H1 (cell line): ENCODE results near the gene FBLN2. TPM values are rescaled to one million over a fixed set of nuclear protein-coding genes. Genes with fewer than 3 reads are reported as not detected.

Experiments
- CTCF ChIA-PET: fragments of 300-600 bp; sonication (Branson Sonifier 250); formaldehyde crosslinking; loops from one replicate; lab custom pipeline; 2021; ENCODE audit not compliant: partially characterized antibody; lab: Charles Lee
- POLR2A ChIA-PET: fragments of 300-600 bp; sonication (Branson Sonifier 250); formaldehyde crosslinking; loops from one replicate; lab custom pipeline; 2021; ENCODE audit warnings: inconsistent platforms; ENCODE audit not compliant: partially characterized antibody; lab: Charles Lee
- DNase-seq, 2 experiments: peaks; one replicate each; pipeline versions ENCODE4 v3.0.0 to v3.0.0-alpha.2; 2010 to 2022; ENCODE audit warnings: low spot score in 2 of 2, low read depth in 1 of 2, mixed read lengths in 1 of 2
- FAIRE-seq: peaks from 2 replicates; lab custom pipeline; 2011; peaks lifted over from hg19 to GRCh38; lab: Jason Lieb, UNC
- H2AFZ ChIP-seq: 2 replicates; pipeline ENCODE4 v1.8.1; 2012; ENCODE audit warnings: low read length, inconsistent platforms
- H2AK5ac ChIP-seq: 2 replicates; pipeline ENCODE4 v1.6.1; 2013; ENCODE audit warnings: low read depth, low read length
- H2BK120ac ChIP-seq: replicated peaks from 2 replicates; pipeline ENCODE3; 2013; ENCODE audit warnings: low read depth, low read length, inconsistent platforms
- H2BK12ac ChIP-seq: 2 replicates; pipeline ENCODE4 v1.6.1; 2013; ENCODE audit warnings: low read depth, low read length
- H2BK15ac ChIP-seq: 2 replicates; pipeline ENCODE4 v1.6.1; 2013; ENCODE audit warnings: low read length
- H2BK20ac ChIP-seq: 2 replicates; pipeline ENCODE4 v1.6.1; 2013; ENCODE audit warnings: low read length
- H2BK5ac ChIP-seq: 2 replicates; pipeline ENCODE4 v1.6.1; 2013; ENCODE audit warnings: low read depth, low read length
- H3K14ac ChIP-seq: 2 replicates; pipeline ENCODE4 v1.6.1; 2013; ENCODE audit warnings: inconsistent platforms; ENCODE audit not compliant: insufficient read length
- H3K18ac ChIP-seq: 2 replicates; pipeline ENCODE4 v1.6.1; 2013; ENCODE audit warnings: low read length; ENCODE audit errors: extremely low read depth
- H3K23ac ChIP-seq: 2 replicates; pipeline ENCODE4 v1.6.1; 2013; ENCODE audit warnings: inconsistent platforms; ENCODE audit not compliant: insufficient read length
- H3K23me2 ChIP-seq: 2 replicates; pipeline ENCODE4 v1.6.1; 2013; ENCODE audit warnings: low read depth, low read length
- H3K27ac ChIP-seq: 2 replicates; pipeline ENCODE4 v1.6.1; 2011; ENCODE audit warnings: low read depth, low read length, inconsistent platforms
- H3K27me3 ChIP-seq, 4 experiments: replicated peaks in 1 of 4; 1 replicate in 1 of 4; 2 replicates in 3 of 4; pipeline versions ENCODE4 v1.6.1 to v1.8.1; 2011 to 2013; ENCODE audit warnings: low read length in 3 of 4, mild to moderate bottlenecking in 3 of 4, inconsistent platforms in 2 of 4, mixed read lengths in 2 of 4, moderate library complexity in 1 of 4; ENCODE audit not compliant: control insufficient read depth in 3 of 4, insufficient read depth in 3 of 4; ENCODE audit errors: extremely low read depth in 1 of 4
- H3K36me3 ChIP-seq, 4 experiments: 2 replicates each; pipeline versions ENCODE4 v1.6.1 to v1.8.1; 2011 to 2013; ENCODE audit warnings: mild to moderate bottlenecking in 4 of 4, low read length in 3 of 4, moderate library complexity in 2 of 4, control low read depth in 1 of 4, inconsistent platforms in 1 of 4; ENCODE audit not compliant: insufficient read depth in 4 of 4, control insufficient read depth in 2 of 4
- H3K4ac ChIP-seq: replicated peaks from 2 replicates; pipeline ENCODE3; 2013; ENCODE audit warnings: low read length, low read depth, mixed read lengths, inconsistent platforms; ENCODE audit not compliant: insufficient read length
- H3K4me1 ChIP-seq, 4 experiments: replicated peaks in 1 of 4; 1 replicate in 1 of 4; 2 replicates in 3 of 4; pipeline versions ENCODE4 v1.6.1 to v1.8.1; 2011 to 2013; ENCODE audit warnings: low read length in 3 of 4, inconsistent platforms in 2 of 4, mixed read lengths in 1 of 4; ENCODE audit not compliant: insufficient read depth in 4 of 4, control insufficient read depth in 3 of 4
- H3K4me2 ChIP-seq, 2 experiments: 2 replicates each; pipeline versions ENCODE4 v1.6.1 to v1.8.1; 2011 to 2013; ENCODE audit warnings: low read depth in 2 of 2, low read length in 2 of 2, control low read depth in 1 of 2, inconsistent platforms in 1 of 2, mild to moderate bottlenecking in 1 of 2; ENCODE audit not compliant: insufficient read depth in 1 of 2
- H3K4me3 ChIP-seq, 4 experiments: fragments of 200-600, 300-600 bp in 1 of 4; sonication (generic), shearing (Covaris generic), sonication (Bioruptor Twin) in 1 of 4; 2 replicates each; pipeline versions ENCODE4 v1.5.1 to v1.8.1; 2011 to 2016; ENCODE audit warnings: low read length in 4 of 4, low read depth in 3 of 4, control low read depth in 2 of 4, inconsistent platforms in 2 of 4, mild to moderate bottlenecking in 2 of 4, mixed read lengths in 1 of 4, moderate library complexity in 1 of 4; ENCODE audit not compliant: insufficient read depth in 2 of 4; ENCODE audit errors: extremely low read depth in 1 of 4
- H3K56ac ChIP-seq: replicated peaks from 2 replicates; pipeline ENCODE3; 2013; ENCODE audit warnings: low read depth, mild to moderate bottlenecking, mixed read lengths, low read length, inconsistent platforms; ENCODE audit not compliant: insufficient read length
- H3K79me1 ChIP-seq: 2 replicates; pipeline ENCODE4 v1.6.1; 2013; ENCODE audit warnings: low read depth, low read length, control low read depth
- H3K79me2 ChIP-seq, 2 experiments: 2 replicates each; pipeline versions ENCODE4 v1.6.1 to v1.8.1; 2012 to 2013; ENCODE audit warnings: low read length in 2 of 2, mild to moderate bottlenecking in 2 of 2, inconsistent platforms in 1 of 2; ENCODE audit not compliant: insufficient read depth in 2 of 2, control insufficient read depth in 1 of 2
- H3K9ac ChIP-seq, 4 experiments: replicated peaks in 1 of 4; 1 replicate in 1 of 4; 2 replicates in 3 of 4; pipeline versions ENCODE4 v1.6.1 to v1.8.1; 2011 to 2013; ENCODE audit warnings: low read depth in 3 of 4, low read length in 3 of 4, control low read depth in 2 of 4, mild to moderate bottlenecking in 2 of 4, moderate library complexity in 2 of 4, inconsistent platforms in 1 of 4; ENCODE audit errors: extremely low read depth in 1 of 4
- H3K9me3 ChIP-seq, 2 experiments: 2 replicates each; pipeline versions ENCODE4 v1.6.1 to v1.8.1; 2012 to 2013; ENCODE audit warnings: mild to moderate bottlenecking in 2 of 2, moderate library complexity in 2 of 2, control low read depth in 1 of 2, inconsistent platforms in 1 of 2, low read depth in 1 of 2, low read length in 1 of 2, mixed read lengths in 1 of 2; ENCODE audit not compliant: insufficient read depth in 2 of 2
- H4K20me1 ChIP-seq, 2 experiments: replicated peaks in 1 of 2; 2 replicates each; pipeline versions ENCODE3 to v1.8.1; 2011 to 2013; ENCODE audit warnings: inconsistent platforms in 2 of 2, low read length in 2 of 2, mild to moderate bottlenecking in 1 of 2; ENCODE audit not compliant: insufficient read depth in 2 of 2, control insufficient read depth in 1 of 2
- H4K5ac ChIP-seq: 2 replicates; pipeline ENCODE4 v1.6.1; 2013; ENCODE audit warnings: low read length, low read depth, mixed read lengths, inconsistent platforms; ENCODE audit not compliant: insufficient read length
- H4K8ac ChIP-seq: 2 replicates; pipeline ENCODE4 v1.8.0; 2013; ENCODE audit warnings: mild to moderate bottlenecking, moderate library complexity, low read length, inconsistent platforms; ENCODE audit not compliant: insufficient read depth; ENCODE audit errors: extremely low read depth
- H4K91ac ChIP-seq: replicated peaks from 2 replicates; pipeline ENCODE3; 2013; ENCODE audit warnings: low read length, mixed read lengths, inconsistent platforms; ENCODE audit not compliant: insufficient read length
- CTBP2 ChIP-seq: IDR thresholded peaks from 2 replicates; pipeline ENCODE4 v1.7.0; 2011; ENCODE audit warnings: borderline replicate concordance, mild to moderate bottlenecking, moderate library complexity, mixed read lengths, low read length; ENCODE audit not compliant: insufficient read depth, insufficient read length
- GTF2F1 ChIP-seq: IDR thresholded peaks from 2 replicates; pipeline ENCODE4 v1.6.1; 2012; ENCODE audit warnings: low read depth, low read length, improper control_type of control experiment, borderline replicate concordance
- JUND ChIP-seq: IDR thresholded peaks from 2 replicates; pipeline ENCODE4 v1.6.1; 2011; ENCODE audit warnings: mild to moderate bottlenecking, improper control_type of control experiment, low read length
- NANOG ChIP-seq: IDR thresholded peaks from 2 replicates; pipeline ENCODE4 v1.6.1; 2011; ENCODE audit warnings: low read length, low read depth, mild to moderate bottlenecking, inconsistent platforms; ENCODE audit not compliant: insufficient read depth, poor library complexity, severe bottlenecking
- SIN3A ChIP-seq, 2 experiments: IDR thresholded peaks in 1 of 2; conservative IDR thresholded peaks in 1 of 2; 2 replicates each; pipeline ENCODE4 v1.6.1; 2011 to 2012; ENCODE audit warnings: low read length in 2 of 2, improper control_type of control experiment in 1 of 2, low read depth in 1 of 2, mild to moderate bottlenecking in 1 of 2
- SP4 ChIP-seq: IDR thresholded peaks from 2 replicates; pipeline ENCODE4 v1.6.1; 2012; ENCODE audit warnings: low read length, inconsistent platforms
- SRF ChIP-seq: IDR thresholded peaks from 2 replicates; pipeline ENCODE4 v1.6.1; 2011; ENCODE audit warnings: mild to moderate bottlenecking, low read depth, low read length, moderate library complexity
- TAF1 ChIP-seq: IDR thresholded peaks from 2 replicates; pipeline ENCODE4 v1.6.1; 2011; ENCODE audit warnings: mild to moderate bottlenecking, low read depth, low read length
- YY1 ChIP-seq: IDR thresholded peaks from 2 replicates; pipeline ENCODE4 v1.6.1; 2011; ENCODE audit warnings: low read depth, mild to moderate bottlenecking, low read length
- WGBS, 2 experiments: shearing (Covaris generic) in 1 of 2; methylation state at CpG; one replicate each; pipeline versions ENCODE4 v1.1.6 to v1.1.7; 2013 to 2015; ENCODE audit warnings: low lambda C conversion rate in 2 of 2, mixed read lengths in 2 of 2, inconsistent platforms in 1 of 2, low coverage in 1 of 2, missing lambda C conversion rate in 1 of 2; ENCODE audit not compliant: insufficient replicate concordance in 2 of 2, insufficient coverage in 1 of 2, insufficient read length in 1 of 2; ENCODE audit errors: extremely low coverage in 1 of 2, missing lambda C conversion rate in 1 of 2; 5-methylcytosine and 5-hydroxymethylcytosine counted together
- polyA plus RNA-seq, 7 experiments: library from polyadenylated mRNA; depleted of rRNA in 3 of 7; stranded (reverse) in 5 of 7; unstranded in 2 of 7; fragments of >200 nt in 5 of 7; fragments of 200-250 nt in 2 of 7; gene quantifications; 1 replicate in 5 of 7; 2 replicates in 1 of 7; 4 replicates in 1 of 7; pipeline versions ENCODE4 v1.2.1 to v1.2.3, GENCODE V29; 2011 to 2013; ENCODE audit warnings: missing spikeins in 2 of 7, mixed read lengths in 2 of 7
- total RNA-seq: library from RNA; stranded (reverse); fragmentation: NEBNext Ultra II Directional; extraction: Animal tissue kit (Norgen Biotek cat#: 25700); gene quantifications from 2 replicates; pipeline ENCODE4 v1.2.1, GENCODE V29; 2021

Gene FBLN2
- total and polyA plus RNA-seq, 2 of the 8 experiments (the other 6 are each of a cell fraction or from before 2014, with no cell fraction given) = 17.4 to 24.2 TPM

GRCh38 chr3:13501958-13502790, 46.8 kb upstream of the FBLN2 start:
- Histone ChIP-seq H3K9me3 (no peaks in the 10 kb centered on the region), H3K27ac (no peak overlapping the region), H2BK20ac (no peak overlapping the region), H3K56ac (no peak overlapping the region), H3K79me1 (no peaks in the 10 kb centered on the region), H3K23ac (no peak overlapping the region), H3K4me3 (no peak overlapping the region), H4K5ac (no peak overlapping the region), H2BK5ac (no peak overlapping the region), H3K9ac (no peak overlapping the region), H2BK12ac (no peak overlapping the region), H4K20me1 (peaks cover 0 to 3% of the 10 kb centered on the region in 2 experiments), H3K36me3 (no peaks in the 10 kb centered on the region), H3K14ac (no peak overlapping the region), H2AK5ac (no peak overlapping the region), H2BK120ac (no peak overlapping the region), H4K8ac (no peak overlapping the region), H3K27me3 (no peaks in the 10 kb centered on the region), H3K4ac (no peak overlapping the region), H2AFZ (no peak overlapping the region), H4K91ac (no peak overlapping the region), H3K18ac (no peak overlapping the region), H3K4me2 (no peak overlapping the region), H3K23me2 (no peaks in the 10 kb centered on the region), H3K4me1 (0 out of 7 replicates have a peak, but pooled peaks cover 0 to 1% (median under 1%) of the 10 kb centered on the region in 4 experiments), H2BK15ac (no peak overlapping the region), H3K79me2 (no peaks in the 10 kb centered on the region)
- 87% methylated on average over 17 of the region's 18 CpGs; no CpG with 5 or more reads in 1 of the 2 experiments for WGBS, 2 experiments
- DNase-seq (no peak), FAIRE-seq (no peak)
- TF ChIP-seq JUND (no peak), SIN3A (conservative IDR thresholded peaks at IDR 0.05 in 1 of 2, IDR thresholded peaks at IDR 0.05 in 1 of 2; ENCODE audit: low read depth in 1 of 2, low read length in 2 of 2) (no peak), NANOG (no peak), SP4 (no peak), TAF1 (no peak), YY1 (no peak), SRF (no peak), CTBP2 (no peak), GTF2F1 (no peak)
- ChIA-PET CTCF (interaction anchor here (15.3 to 26.8 kb wide), 2 partner anchors 28 to 148 kb away, joined by 772 to 856 read pairs; partner anchors contain the start of gene FBLN2), POLR2A (no interaction called here)
